GM10266 (cell line): Measurements from ENCODE around the gene SPDYC.

Source experiments
- DNase-seq: peaks from one replicate; pipeline ENCODE4 v3.0.0; 2012; ENCODE audit errors: extremely low spot score
- CTCF ChIP-seq: IDR thresholded peaks from 2 replicates; pipeline ENCODE4 v1.5.1; 2012; ENCODE audit warnings: mild to moderate bottlenecking, low read depth; ENCODE audit not compliant: control insufficient read depth, insufficient read depth; ENCODE audit errors: missing control alignments

SPDYC gene

GRCh38 chr11:65126624-65127274 lies 43.3 kb upstream of the SPDYC start:
- DNase-seq, result no peak
- TF ChIP-seq CTCF, result no peak

- no peak for DNase-seq
- no peak for TF ChIP-seq CTCF
These were observed 42.4 kb upstream of the SPDYC start for GRCh38 chr11:65127473-65128181.

GRCh38 chr11:65128182-65129145 lies 41.6 kb upstream of the SPDYC start:
- no peak for TF ChIP-seq CTCF
- DNase-seq, result no peak

DNA sequence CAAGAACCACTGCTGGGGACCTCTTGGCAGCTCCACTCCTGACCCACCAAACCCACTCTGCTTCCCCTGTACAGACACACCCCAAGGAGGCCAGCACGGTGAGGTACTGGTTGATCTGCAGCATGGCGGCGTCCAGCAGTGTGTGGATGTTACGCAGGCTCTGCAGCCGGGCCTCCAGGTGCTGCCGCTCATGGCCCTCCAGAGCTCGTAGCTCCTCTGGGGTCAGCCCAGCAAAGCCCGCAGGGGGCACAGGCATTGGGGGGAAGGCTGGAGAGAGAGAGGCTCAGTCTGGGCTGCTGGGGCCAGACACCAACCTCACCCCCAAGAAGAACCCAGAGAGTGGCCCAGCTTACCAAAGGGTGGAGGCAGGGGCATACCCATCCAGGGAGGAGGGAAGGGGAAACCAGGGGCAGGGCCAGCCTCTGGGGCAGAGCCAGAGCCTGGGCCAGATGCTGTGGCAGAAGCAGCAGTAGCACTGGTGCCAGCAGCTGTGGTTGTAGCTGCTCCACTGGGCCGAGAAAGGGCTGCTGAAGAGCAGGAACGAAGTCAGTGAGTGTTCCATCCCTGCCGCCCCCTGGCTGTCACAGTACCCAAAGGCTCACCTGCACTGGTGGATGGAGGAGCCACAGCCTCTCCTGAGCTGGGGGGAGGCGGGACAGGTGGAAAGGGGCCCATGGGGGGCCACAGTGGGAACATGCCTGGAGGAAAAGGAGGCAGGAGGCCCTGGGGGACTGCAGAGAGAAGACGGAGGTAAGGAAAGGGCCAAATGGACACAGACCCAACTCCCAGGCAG lies 40.2 kb upstream of the SPDYC start:
- no peak for DNase-seq
- TF ChIP-seq CTCF, result no peak

DNA sequence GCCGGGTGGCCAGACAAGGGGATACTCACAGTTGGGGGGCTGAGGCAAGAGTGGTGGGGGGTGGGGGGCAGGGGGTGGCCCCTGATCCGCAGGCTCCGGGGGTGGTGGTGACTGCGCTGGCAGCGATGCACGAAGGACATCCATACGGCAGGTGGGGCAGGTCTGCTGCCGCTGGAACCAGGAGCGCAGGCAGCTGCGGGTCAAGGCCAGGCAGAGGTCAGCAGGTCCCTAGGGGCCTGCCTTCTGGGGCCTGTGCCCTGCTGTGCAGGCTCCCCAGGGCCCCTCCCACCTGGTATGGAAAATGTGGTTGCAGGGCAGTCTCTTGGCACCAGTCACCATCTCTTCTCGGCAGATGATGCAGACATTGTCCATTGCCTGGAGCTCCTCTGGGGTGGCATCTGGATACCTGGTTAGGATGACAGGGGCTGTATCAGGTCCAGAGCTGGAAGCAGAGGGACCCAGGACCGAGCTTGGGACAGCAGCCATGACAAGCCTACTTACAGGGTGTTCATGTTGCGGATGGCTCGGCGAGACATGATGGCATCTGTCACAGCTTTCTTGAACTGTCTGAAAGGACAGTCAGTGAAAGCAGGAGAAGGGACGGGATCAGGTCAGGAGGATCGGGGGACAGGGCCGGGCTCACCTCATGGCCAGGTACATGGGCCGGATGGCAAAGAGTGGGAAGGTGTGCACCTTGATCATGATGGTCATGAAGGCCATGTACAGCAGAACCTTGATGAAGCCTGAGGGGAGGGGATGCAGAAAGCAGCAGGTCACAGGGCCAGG lies 39.2 kb upstream of the SPDYC start:
- TF ChIP-seq CTCF, result no peak
- DNase-seq, result no peak

DNA sequence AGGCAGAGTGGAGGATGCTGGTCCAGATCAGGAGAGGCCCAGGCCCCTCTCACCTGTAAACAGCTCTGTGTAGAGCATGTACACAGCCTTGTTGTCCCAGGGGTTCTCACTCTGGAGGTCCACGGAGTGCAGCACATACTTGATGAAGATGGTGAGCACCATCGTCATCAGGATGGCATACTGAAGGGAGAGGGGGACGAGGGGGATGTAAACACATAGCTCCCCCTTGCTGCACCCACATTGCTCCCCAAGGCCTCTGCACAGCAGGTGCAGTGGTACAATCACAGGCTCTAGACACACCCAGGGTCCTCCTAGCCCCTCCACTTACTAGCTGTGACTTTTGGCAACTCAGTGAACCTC lies 38.6 kb upstream of the SPDYC start:
- no peak for DNase-seq
- no peak for TF ChIP-seq CTCF
